Measurements from ENCODE around the gene AKAP13. TPM values are rescaled to one million over a fixed set of nuclear protein-coding genes. Genes with fewer than 3 reads are reported as not detected.

The AKAP13 gene
- polyA plus RNA-seq, 2 donors = 27.6 to 35.7 TPM

DNA sequence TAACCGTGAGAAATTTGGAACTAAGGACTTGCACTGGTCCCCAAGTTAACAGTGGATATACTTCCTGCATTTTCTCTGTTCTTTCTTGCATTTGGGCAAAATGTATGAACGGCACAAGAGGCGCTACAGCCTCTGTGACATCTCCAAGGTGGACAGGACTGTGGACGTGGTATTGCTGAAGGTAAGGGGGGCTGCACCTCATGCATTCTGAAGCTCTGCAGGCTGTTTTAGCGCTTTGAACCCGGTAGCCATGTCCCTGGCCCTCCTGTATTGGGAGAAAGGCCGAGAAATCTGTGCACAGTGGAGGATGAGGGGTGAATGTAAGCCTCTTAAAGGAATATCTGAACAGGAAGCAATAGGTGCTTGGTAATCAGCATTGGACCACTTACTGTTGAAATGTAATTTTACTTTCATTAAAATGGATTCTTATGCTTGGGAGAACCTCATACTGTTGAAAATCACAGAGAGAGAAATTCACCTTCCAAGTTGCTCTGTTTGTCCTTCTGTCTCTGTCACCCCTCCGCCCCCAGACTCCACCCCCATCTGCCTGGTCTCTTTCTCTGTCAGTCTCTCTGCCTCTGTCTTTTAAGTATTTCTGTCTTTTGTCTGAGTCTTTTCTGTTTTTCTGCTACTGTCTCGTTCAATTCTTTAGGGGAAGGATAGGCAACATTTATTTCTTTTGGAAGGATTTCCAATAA is 239.7 kb downstream of the AKAP13 start:
- no peaks in the 10 kb centered on the region for H3K4me1 ChIP-seq (ENCODE audit: control insufficient read depth in 2 of 2, insufficient read depth in 2 of 2, low read length in 1 of 2)
- H3K4me3 ChIP-seq (ENCODE audit: low read depth in 1 of 2, low read length in 2 of 2) = peak overlapping the region; percentile 42 to 51
- H3K9me3 ChIP-seq (ENCODE audit: control insufficient read depth in 2 of 2, insufficient read depth in 1 of 2, low read depth in 1 of 2, low read length in 1 of 2) = no peaks in the 10 kb centered on the region
- H3K36me3 ChIP-seq (ENCODE audit: control insufficient read depth in 2 of 2, insufficient read depth in 2 of 2, low read length in 1 of 2) = peaks cover 0 to 2% of the 10 kb centered on the region in 2 donors
- WGBS, 2 donors = 61 to 65% methylated on average over 9 of the region's 9 CpGs
- H3K27ac ChIP-seq (ENCODE audit: low read depth in 2 of 2, low read length in 1 of 2) = peak overlapping the region; percentile 73 to 78
- no peaks in the 10 kb centered on the region for H3K27me3 ChIP-seq (ENCODE audit: control insufficient read depth in 1 of 2, insufficient read depth in 2 of 2, low read length in 2 of 2)

DNA sequence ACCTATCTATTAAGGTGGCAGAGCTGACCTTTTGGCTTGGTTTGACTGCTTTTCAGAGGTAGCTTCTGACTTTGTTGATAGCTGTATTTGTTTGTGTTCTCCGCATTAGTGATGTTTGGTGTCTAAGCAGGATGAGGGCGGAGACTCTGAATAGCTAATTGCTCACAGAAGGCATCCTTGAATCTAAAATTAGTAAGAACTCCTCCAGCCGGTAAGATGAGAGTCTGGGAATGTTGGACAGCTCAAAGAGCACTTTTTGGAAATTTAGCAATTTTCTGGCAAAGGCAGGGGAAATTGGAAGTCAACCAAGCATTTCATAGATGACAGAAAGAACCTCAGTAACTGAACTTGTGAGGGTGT is 240.3 kb downstream of the AKAP13 start:
- 41% methylated on average over 3 of the region's 3 CpGs for WGBS, 2 donors
- peak overlapping the region in 1 of 2 donors; percentile 51 for H3K4me3 ChIP-seq (ENCODE audit: low read depth in 1 of 2, low read length in 2 of 2)
- H3K4me1 ChIP-seq (ENCODE audit: control insufficient read depth in 2 of 2, insufficient read depth in 2 of 2, low read length in 1 of 2) = no peaks in the 10 kb centered on the region
- H3K36me3 ChIP-seq (ENCODE audit: control insufficient read depth in 2 of 2, insufficient read depth in 2 of 2, low read length in 1 of 2) = peaks cover 0 to 2% of the 10 kb centered on the region in 2 donors
- H3K27me3 ChIP-seq (ENCODE audit: control insufficient read depth in 1 of 2, insufficient read depth in 2 of 2, low read length in 2 of 2) = no peaks in the 10 kb centered on the region
- H3K9me3 ChIP-seq (ENCODE audit: control insufficient read depth in 2 of 2, insufficient read depth in 1 of 2, low read depth in 1 of 2, low read length in 1 of 2) = no peaks in the 10 kb centered on the region
- H3K27ac ChIP-seq (ENCODE audit: low read depth in 2 of 2, low read length in 1 of 2) = peak overlapping the region; percentile 22 to 78

DNA sequence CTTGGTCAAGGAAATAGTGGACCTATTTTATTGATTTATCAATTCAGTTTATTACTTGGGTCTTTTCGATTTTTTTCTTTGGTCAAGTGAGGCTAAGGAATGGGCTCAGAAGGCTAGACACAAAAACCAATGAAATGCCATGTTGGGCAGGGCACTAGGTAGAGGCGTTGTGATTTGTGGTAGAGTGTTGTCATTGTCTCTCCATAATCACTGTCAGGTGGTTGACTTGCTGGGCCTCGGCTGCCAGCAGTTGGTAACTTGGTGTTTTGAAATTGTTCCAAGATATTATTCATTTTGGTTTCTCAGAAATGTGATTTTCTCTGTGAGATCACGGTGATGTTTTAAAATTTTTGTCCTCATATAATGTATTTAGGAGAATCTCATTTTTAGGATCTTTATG is 240.7 kb downstream of the AKAP13 start:
- H3K9me3 ChIP-seq (ENCODE audit: control insufficient read depth in 2 of 2, insufficient read depth in 1 of 2, low read depth in 1 of 2, low read length in 1 of 2) = no peaks in the 10 kb centered on the region
- H3K27ac ChIP-seq (ENCODE audit: low read depth in 2 of 2, low read length in 1 of 2) = peak overlapping the region; percentile 65 to 78
- H3K4me3 ChIP-seq (ENCODE audit: low read depth in 1 of 2, low read length in 2 of 2) = peak overlapping the region in 1 of 2 donors; percentile 51
- no peaks in the 10 kb centered on the region for H3K4me1 ChIP-seq (ENCODE audit: control insufficient read depth in 2 of 2, insufficient read depth in 2 of 2, low read length in 1 of 2)
- WGBS, 2 donors = 44 to 58% methylated on average over 4 of the region's 4 CpGs
- peaks cover 0 to 2% of the 10 kb centered on the region in 2 donors for H3K36me3 ChIP-seq (ENCODE audit: control insufficient read depth in 2 of 2, insufficient read depth in 2 of 2, low read length in 1 of 2)
- H3K27me3 ChIP-seq (ENCODE audit: control insufficient read depth in 1 of 2, insufficient read depth in 2 of 2, low read length in 2 of 2) = no peaks in the 10 kb centered on the region

DNA sequence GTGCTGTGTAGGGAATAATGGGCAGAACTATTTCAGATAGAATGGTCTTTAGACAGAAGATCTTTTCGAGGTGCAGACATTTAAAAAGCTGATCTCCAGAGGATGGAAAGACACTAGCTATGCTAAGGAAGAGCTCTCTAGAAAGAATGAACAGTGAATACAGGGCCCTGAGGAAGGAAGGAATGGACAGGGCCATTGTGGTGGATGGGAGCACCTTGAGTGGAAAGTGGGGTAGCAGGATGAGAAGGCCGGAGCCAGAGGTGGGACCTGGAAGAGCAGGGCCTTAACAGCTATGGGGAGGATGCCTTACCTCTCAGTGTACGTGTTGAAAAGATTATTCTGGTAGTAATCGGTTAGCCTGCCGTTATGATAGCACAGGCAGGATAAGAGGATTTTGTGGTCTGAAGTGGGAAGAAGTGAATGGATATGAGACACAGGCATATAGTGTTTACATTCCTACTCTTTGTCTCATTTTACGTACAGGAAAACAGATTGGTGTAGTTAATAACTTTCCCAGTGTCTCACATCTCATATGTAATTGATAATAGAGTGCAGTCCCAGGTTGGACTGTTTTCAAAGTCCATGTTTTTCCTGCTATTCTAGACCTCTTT is 241.9 kb downstream of the AKAP13 start:
- WGBS, 2 donors = 65 to 66% methylated on average over 6 of the region's 6 CpGs
- H3K27ac ChIP-seq (ENCODE audit: low read depth in 2 of 2, low read length in 1 of 2) = peak overlapping the region; percentile 12 to 52
- H3K36me3 ChIP-seq (ENCODE audit: control insufficient read depth in 2 of 2, insufficient read depth in 2 of 2, low read length in 1 of 2) = peaks cover 0 to 2% of the 10 kb centered on the region in 2 donors
- no peaks in the 10 kb centered on the region for H3K9me3 ChIP-seq (ENCODE audit: control insufficient read depth in 2 of 2, insufficient read depth in 1 of 2, low read depth in 1 of 2, low read length in 1 of 2)
- H3K27me3 ChIP-seq (ENCODE audit: control insufficient read depth in 1 of 2, insufficient read depth in 2 of 2, low read length in 2 of 2) = no peaks in the 10 kb centered on the region
- H3K4me3 ChIP-seq (ENCODE audit: low read depth in 1 of 2, low read length in 2 of 2) = peak overlapping the region; percentile 24 to 51
- no peaks in the 10 kb centered on the region for H3K4me1 ChIP-seq (ENCODE audit: control insufficient read depth in 2 of 2, insufficient read depth in 2 of 2, low read length in 1 of 2)

DNA sequence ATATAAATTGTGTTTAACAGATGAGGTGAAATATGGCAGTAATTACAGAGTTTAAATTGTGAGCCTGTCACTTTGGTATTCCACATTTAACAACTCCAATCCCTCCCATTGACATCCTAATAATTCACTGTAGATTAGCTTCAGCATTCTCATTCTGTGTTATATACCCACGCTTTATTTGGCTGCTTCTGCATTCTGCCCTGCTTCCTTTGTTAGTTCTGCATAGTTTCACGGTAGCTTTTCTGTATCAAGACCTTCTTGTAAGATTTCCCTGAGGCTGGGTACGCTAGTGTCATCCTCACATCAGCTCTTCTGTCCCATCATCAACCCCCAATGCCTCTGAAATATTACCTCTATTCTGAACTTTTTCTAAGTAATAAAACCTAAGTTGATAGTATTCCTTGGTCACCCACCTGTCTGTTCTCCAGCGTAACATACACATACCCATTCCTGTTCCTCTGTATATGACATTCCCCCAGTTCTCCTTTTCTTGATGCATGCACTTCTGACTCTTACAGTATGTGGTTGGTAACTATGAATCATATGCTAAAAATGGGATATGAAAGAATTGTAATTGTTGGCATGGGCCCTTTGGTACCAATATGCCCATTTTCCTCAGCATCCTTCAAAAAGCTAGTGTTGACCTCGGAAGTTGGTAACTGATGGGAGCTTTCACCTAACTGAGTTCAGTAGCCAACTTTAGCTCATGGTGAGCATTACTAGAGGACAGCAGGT is 243.1 kb downstream of the AKAP13 start:
- Histone ChIP-seq H3K27me3 (ENCODE audit: control insufficient read depth in 1 of 2, insufficient read depth in 2 of 2, low read length in 2 of 2) (no peaks in the 10 kb centered on the region), H3K4me3 (ENCODE audit: low read depth in 1 of 2, low read length in 2 of 2) (peak overlapping the region in 1 of 2 donors; percentile 51), H3K4me1 (ENCODE audit: control insufficient read depth in 2 of 2, insufficient read depth in 2 of 2, low read length in 1 of 2) (no peaks in the 10 kb centered on the region), H3K27ac (ENCODE audit: low read depth in 2 of 2, low read length in 1 of 2) (peak overlapping the region; percentile 4 to 60), H3K9me3 (ENCODE audit: control insufficient read depth in 2 of 2, insufficient read depth in 1 of 2, low read depth in 1 of 2, low read length in 1 of 2) (no peaks in the 10 kb centered on the region), H3K36me3 (ENCODE audit: control insufficient read depth in 2 of 2, insufficient read depth in 2 of 2, low read length in 1 of 2) (peaks cover 0 to 2% of the 10 kb centered on the region in 2 donors)
- WGBS, 2 donors = 68 to 72% methylated on average over 5 of the region's 5 CpGs

DNA sequence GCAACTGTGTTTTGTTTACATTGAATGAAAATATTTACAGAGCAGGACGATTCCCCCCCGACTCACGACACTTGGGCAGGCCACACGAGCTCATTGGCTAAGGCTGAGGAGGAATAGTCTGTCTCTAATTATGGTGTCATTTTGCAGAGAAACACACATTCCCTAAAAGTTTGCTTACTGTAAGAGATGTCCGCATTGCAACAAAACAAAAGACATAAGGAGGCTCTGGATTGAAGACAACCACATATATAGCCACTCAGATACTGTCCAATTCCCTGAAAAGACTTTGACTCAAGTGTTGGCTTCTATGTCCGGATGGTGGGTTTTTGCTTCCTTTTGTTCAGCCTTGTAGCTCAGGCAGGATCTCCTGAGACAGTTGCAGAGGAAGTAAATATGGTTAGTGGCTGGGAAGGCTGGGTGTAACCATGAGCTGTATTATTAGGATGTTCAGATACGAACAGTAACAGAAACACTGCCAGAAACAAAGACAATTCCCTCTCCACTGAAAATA is 243.9 kb downstream of the AKAP13 start:
- Histone ChIP-seq H3K4me3 (ENCODE audit: low read depth in 1 of 2, low read length in 2 of 2) (peak overlapping the region in 1 of 2 donors; percentile 51), H3K27ac (ENCODE audit: low read depth in 2 of 2, low read length in 1 of 2) (peak overlapping the region; percentile 36 to 41), H3K27me3 (ENCODE audit: control insufficient read depth in 1 of 2, insufficient read depth in 2 of 2, low read length in 2 of 2) (no peaks in the 10 kb centered on the region), H3K9me3 (ENCODE audit: control insufficient read depth in 2 of 2, insufficient read depth in 1 of 2, low read depth in 1 of 2, low read length in 1 of 2) (no peaks in the 10 kb centered on the region), H3K4me1 (ENCODE audit: control insufficient read depth in 2 of 2, insufficient read depth in 2 of 2, low read length in 1 of 2) (no peaks in the 10 kb centered on the region), H3K36me3 (ENCODE audit: control insufficient read depth in 2 of 2, insufficient read depth in 2 of 2, low read length in 1 of 2) (peaks cover 0 to 2% of the 10 kb centered on the region in 2 donors)
- 42 to 50% methylated on average over 7 of the region's 7 CpGs for WGBS, 2 donors

DNA sequence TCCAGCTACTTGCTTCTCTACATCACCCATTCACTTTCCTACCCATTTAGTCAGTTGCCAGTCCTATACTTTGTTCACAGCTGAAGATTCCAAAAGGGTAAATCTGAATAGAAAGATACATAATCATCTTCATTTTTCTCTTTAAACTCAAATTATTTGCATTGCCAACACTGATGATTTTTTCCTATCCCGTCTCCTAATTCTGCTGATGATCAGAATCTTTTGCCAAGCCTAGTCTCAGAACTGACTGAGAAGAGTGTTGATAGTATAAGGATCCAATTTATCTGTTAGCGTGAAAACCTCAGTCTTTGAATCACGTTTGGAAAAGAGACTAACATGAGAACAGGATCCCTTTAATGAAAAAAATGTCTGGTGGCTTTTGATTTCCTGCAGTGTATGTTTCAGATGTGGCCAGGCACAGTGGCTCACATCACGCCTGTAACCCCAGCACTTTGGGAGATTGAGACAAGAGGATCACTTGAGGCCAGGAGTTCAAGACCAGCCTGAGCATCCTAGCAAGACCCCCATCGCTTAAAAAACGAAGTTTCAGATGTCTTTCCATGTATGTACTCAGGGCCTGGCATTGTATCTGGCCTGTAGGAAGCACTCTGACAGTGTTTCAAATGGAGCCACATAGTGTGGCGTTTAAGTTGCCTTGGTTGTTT is 244.9 kb downstream of the AKAP13 start:
- Histone ChIP-seq H3K27me3 (ENCODE audit: control insufficient read depth in 1 of 2, insufficient read depth in 2 of 2, low read length in 2 of 2) (no peaks in the 10 kb centered on the region), H3K27ac (ENCODE audit: low read depth in 2 of 2, low read length in 1 of 2) (peak overlapping the region; percentile 17 to 45), H3K4me1 (ENCODE audit: control insufficient read depth in 2 of 2, insufficient read depth in 2 of 2, low read length in 1 of 2) (no peaks in the 10 kb centered on the region), H3K36me3 (ENCODE audit: control insufficient read depth in 2 of 2, insufficient read depth in 2 of 2, low read length in 1 of 2) (no peaks in the 10 kb centered on the region), H3K4me3 (ENCODE audit: low read depth in 1 of 2, low read length in 2 of 2) (no peak overlapping the region), H3K9me3 (ENCODE audit: control insufficient read depth in 2 of 2, insufficient read depth in 1 of 2, low read depth in 1 of 2, low read length in 1 of 2) (no peaks in the 10 kb centered on the region)
- 59 to 68% methylated on average over 7 of the region's 7 CpGs for WGBS, 2 donors

DNA sequence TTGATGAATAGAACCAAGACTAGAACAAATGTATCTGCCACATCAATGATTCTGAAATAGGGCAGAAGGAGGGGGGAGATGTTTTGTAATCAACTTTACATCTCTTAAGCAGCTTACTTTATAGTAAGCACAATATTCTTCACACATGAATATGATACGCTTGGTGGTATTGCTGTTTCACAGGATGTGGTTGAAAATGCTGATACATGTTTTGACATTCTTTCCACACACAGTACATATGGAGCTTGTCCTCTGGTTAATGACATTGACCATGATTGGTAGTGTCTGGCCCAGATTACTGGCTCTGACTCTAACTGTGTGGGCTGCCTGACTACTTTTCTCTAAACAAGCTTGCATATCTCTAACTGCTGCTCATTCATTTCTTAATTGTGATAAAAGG is 245.5 kb downstream of the AKAP13 start:
- H3K36me3 ChIP-seq (ENCODE audit: control insufficient read depth in 2 of 2, insufficient read depth in 2 of 2, low read length in 1 of 2) = no peaks in the 10 kb centered on the region
- H3K4me1 ChIP-seq (ENCODE audit: control insufficient read depth in 2 of 2, insufficient read depth in 2 of 2, low read length in 1 of 2) = no peaks in the 10 kb centered on the region
- WGBS, 2 donors = 62 to 65% methylated on average over 1 of the region's 1 CpG
- no peaks in the 10 kb centered on the region for H3K27me3 ChIP-seq (ENCODE audit: control insufficient read depth in 1 of 2, insufficient read depth in 2 of 2, low read length in 2 of 2)
- H3K27ac ChIP-seq (ENCODE audit: low read depth in 2 of 2, low read length in 1 of 2) = peak overlapping the region; percentile 9 to 45
- H3K4me3 ChIP-seq (ENCODE audit: low read depth in 1 of 2, low read length in 2 of 2) = no peak overlapping the region
- H3K9me3 ChIP-seq (ENCODE audit: control insufficient read depth in 2 of 2, insufficient read depth in 1 of 2, low read depth in 1 of 2, low read length in 1 of 2) = no peaks in the 10 kb centered on the region

DNA sequence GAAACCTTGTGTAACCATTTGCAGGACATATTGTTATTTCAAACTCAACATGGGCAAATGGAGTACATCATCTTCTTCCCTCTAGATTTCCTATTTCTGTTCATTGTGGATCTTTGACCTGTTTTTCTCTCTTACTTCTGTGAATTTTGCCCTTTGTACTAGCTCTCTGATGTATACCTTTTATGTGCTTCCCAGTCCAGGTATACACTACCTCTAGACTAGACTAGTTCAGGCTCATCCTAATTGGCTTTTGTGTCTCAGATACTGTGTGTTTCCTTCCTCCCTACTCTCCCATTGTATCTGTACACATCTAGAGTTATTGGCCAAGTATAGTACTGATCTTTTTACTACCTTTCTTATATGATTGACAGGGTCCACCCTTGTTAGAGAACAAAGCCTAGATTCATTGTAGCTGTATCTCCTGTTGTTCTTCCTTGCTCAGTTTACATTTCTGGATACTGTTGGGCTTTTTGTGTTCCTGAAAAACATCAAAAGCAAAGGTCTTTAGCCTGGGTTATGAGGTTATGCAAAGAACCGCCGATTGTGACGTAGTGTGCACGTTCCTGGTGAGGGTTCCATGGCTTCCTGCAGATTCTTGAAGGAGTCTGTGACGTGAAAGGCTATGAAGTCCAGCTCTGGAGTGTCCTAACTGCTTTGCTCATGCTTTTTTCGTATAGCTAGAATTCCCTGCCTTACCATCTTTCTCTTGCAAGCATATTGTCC is 247.0 kb downstream of the AKAP13 start:
- WGBS, 2 donors = 79 to 82% methylated on average over 6 of the region's 6 CpGs
- no peaks in the 10 kb centered on the region for H3K4me1 ChIP-seq (ENCODE audit: control insufficient read depth in 2 of 2, insufficient read depth in 2 of 2, low read length in 1 of 2)

More for the DNA sequence above, 247.0 kb downstream of the AKAP13 start:
- H3K4me3 ChIP-seq (ENCODE audit: low read depth in 1 of 2, low read length in 2 of 2) = no peak overlapping the region
- H3K27ac ChIP-seq (ENCODE audit: low read depth in 2 of 2, low read length in 1 of 2) = no peak overlapping the region
- no peaks in the 10 kb centered on the region for H3K9me3 ChIP-seq (ENCODE audit: control insufficient read depth in 2 of 2, insufficient read depth in 1 of 2, low read depth in 1 of 2, low read length in 1 of 2)
- H3K27me3 ChIP-seq (ENCODE audit: control insufficient read depth in 1 of 2, insufficient read depth in 2 of 2, low read length in 2 of 2) = no peaks in the 10 kb centered on the region
- no peaks in the 10 kb centered on the region for H3K36me3 ChIP-seq (ENCODE audit: control insufficient read depth in 2 of 2, insufficient read depth in 2 of 2, low read length in 1 of 2)

All from esophagus (tissue), 2 donors.